GM23338 (cell line): ENCODE measurements around the gene GCSH.

ENCODE experiments used
- CTCF ChIP-seq, 2 experiments: fragments of 200-600 bp in 1 of 2; sonication (generic) in 1 of 2; conservative IDR thresholded peaks; 2 replicates each; pipeline versions ENCODE4 v1.5.1 to v1.6.1; 2016 to 2017; ENCODE audit warnings: antibody characterized with exemption in 2 of 2, low read depth in 2 of 2, mild to moderate bottlenecking in 2 of 2, moderate library complexity in 1 of 2
- EZH2 ChIP-seq: fragments of 200-600 bp; sonication (generic); IDR thresholded peaks from one replicate; pipeline ENCODE4 v1.8.0; 2017; ENCODE audit warnings: antibody characterized with exemption, mild to moderate bottlenecking, low read depth; ENCODE audit not compliant: unreplicated experiment
- JUNB ChIP-seq: IDR thresholded peaks from one replicate; pipeline ENCODE4 v1.6.1; 2016; ENCODE audit warnings: antibody characterized with exemption; ENCODE audit not compliant: unreplicated experiment
- NANOG ChIP-seq: IDR thresholded peaks from 2 replicates; pipeline ENCODE4 v1.6.1; 2016; ENCODE audit warnings: antibody characterized with exemption, borderline replicate concordance

- TF ChIP-seq EZH2 (no peak), CTCF (conservative IDR thresholded peaks at IDR 0.05; ENCODE audit: low read depth in 2 of 2) (no peak), NANOG (no peak), JUNB (no peak)
These were observed 7.4 kb downstream of the GCSH start for GRCh38 chr16:81088836-81089235.
